Lower lobe of right lung (tissue), 2 donors: ENCODE measurements around the gene DMAC2. TPM values are rescaled to one million over a fixed set of nuclear protein-coding genes. Genes with fewer than 3 reads are reported as not detected.
A peak's percentile ranks its signal among the peaks of the same experiment; 100 is the strongest.

Experiments
- ATAC-seq, 2 donors: fragments of 200-7000 bp; cut with Tn5 transposase; one replicate each; pipeline ENCODE4 v1.9.1; 2020 to 2022; ENCODE audit warnings: mild to moderate bottlenecking in 2 of 2, moderate library complexity in 2 of 2
- DNase-seq: peaks from one replicate; pipeline ENCODE4 v3.0.0-alpha.2; 2020
- H3K27ac ChIP-seq: fragments of 200-600 bp; one replicate; pipeline ENCODE4 v1.8.0; 2022
- H3K27me3 ChIP-seq: fragments of 200-600 bp; one replicate; pipeline ENCODE4 v1.8.0; 2022; ENCODE audit warnings: low read depth
- H3K36me3 ChIP-seq: fragments of 200-600 bp; one replicate; pipeline ENCODE4 v1.8.0; 2022; ENCODE audit warnings: mild to moderate bottlenecking
- H3K4me1 ChIP-seq: fragments of 200-600 bp; one replicate; pipeline ENCODE4 v1.8.0; 2022
- H3K4me3 ChIP-seq: fragments of 200-600 bp; one replicate; pipeline ENCODE4 v1.8.0; 2022; ENCODE audit warnings: mild to moderate bottlenecking
- H3K9me3 ChIP-seq: fragments of 200-600 bp; one replicate; pipeline ENCODE4 v1.8.0; 2022
- intact Hi-C: fragments of 100-400 bp; cut with DNase I; formaldehyde crosslinking; loops from one replicate; pipeline ENCODE4 v1.11.0; 2022
- total RNA-seq: library from RNA; stranded (reverse); fragmentation: NEBNext Ultra II Directional; extraction: Animal tissue kit (Norgen Biotek cat#: 25700); gene quantifications from one replicate; pipeline ENCODE4 v1.2.1, GENCODE V29; 2021
- TF ChIP-seq, protein P1 (sequence below): fragments of 200-600 bp; IDR thresholded peaks from one replicate; pipeline ENCODE4 v1.8.0; 2022; ENCODE audit warnings: antibody characterized with exemption, mild to moderate bottlenecking
- donor health status: DM: no; HTN: yes; CAD: no; lungs with severe emphysema.

Gene DMAC2
- total RNA-seq, 1 donor from 2014 or later: 57.7 TPM

DNA sequence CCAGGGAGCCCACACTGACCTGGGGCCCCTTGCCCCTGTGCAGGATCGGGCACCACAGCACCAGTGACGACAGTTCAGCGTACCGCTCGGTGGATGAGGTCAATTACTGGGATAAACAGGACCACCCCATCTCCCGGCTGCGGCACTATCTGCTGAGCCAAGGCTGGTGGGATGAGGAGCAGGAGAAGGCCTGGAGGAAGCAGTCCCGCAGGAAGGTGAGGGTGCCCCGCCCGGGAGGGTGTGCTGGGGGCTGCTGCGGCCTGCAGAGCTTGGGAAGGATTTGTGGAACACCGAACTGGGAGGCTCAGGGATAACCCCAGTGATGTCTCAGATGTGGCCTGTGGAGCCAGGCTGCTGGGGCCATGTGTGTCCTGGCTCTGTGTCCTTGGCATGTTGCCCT is 16.8 kb downstream of the DMAC2 start:
- Histone ChIP-seq H3K27me3 (no peaks in the 10 kb centered on the region), H3K4me3 (no peak overlapping the region), H3K27ac (no peak overlapping the region), H3K4me1 (peaks cover 71% of the 10 kb centered on the region), H3K36me3 (peaks cover 80% of the 10 kb centered on the region), H3K9me3 (no peaks in the 10 kb centered on the region)
- no peak for DNase-seq
- TF ChIP-seq, protein P1, sequence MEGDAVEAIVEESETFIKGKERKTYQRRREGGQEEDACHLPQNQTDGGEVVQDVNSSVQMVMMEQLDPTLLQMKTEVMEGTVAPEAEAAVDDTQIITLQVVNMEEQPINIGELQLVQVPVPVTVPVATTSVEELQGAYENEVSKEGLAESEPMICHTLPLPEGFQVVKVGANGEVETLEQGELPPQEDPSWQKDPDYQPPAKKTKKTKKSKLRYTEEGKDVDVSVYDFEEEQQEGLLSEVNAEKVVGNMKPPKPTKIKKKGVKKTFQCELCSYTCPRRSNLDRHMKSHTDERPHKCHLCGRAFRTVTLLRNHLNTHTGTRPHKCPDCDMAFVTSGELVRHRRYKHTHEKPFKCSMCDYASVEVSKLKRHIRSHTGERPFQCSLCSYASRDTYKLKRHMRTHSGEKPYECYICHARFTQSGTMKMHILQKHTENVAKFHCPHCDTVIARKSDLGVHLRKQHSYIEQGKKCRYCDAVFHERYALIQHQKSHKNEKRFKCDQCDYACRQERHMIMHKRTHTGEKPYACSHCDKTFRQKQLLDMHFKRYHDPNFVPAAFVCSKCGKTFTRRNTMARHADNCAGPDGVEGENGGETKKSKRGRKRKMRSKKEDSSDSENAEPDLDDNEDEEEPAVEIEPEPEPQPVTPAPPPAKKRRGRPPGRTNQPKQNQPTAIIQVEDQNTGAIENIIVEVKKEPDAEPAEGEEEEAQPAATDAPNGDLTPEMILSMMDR: no peak
- intact Hi-C loops: no loop called here
- ATAC-seq: no peak

DNA sequence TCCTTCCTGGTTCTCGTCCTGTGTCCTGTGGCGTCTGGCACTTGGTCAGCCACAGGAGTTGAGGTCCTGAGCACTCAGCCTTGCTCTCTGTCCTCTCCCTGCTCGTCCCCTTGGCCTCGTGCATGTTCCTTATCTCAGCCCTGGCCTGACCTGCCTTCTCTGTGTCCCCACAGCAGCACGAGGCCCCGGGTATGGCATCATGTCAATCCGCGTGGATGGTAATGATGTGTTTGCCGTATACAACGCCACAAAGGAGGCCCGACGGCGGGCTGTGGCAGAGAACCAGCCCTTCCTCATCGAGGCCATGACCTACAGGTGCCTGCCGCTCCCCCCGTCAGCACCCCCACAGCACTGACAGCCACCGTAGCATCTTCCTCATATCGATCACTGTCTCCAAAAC is 17.3 kb downstream of the DMAC2 start:
- no peak overlapping the region for H3K4me3 ChIP-seq
- intact Hi-C loops: no loop called here
- H3K36me3 ChIP-seq: peaks cover 81% of the 10 kb centered on the region
- no peaks in the 10 kb centered on the region for H3K9me3 ChIP-seq
- no peaks in the 10 kb centered on the region for H3K27me3 ChIP-seq
- TF ChIP-seq, protein P1: no peak
- ATAC-seq (no peak), DNase-seq (no peak)
- no peak overlapping the region for H3K27ac ChIP-seq
- peaks cover 69% of the 10 kb centered on the region for H3K4me1 ChIP-seq

DNA sequence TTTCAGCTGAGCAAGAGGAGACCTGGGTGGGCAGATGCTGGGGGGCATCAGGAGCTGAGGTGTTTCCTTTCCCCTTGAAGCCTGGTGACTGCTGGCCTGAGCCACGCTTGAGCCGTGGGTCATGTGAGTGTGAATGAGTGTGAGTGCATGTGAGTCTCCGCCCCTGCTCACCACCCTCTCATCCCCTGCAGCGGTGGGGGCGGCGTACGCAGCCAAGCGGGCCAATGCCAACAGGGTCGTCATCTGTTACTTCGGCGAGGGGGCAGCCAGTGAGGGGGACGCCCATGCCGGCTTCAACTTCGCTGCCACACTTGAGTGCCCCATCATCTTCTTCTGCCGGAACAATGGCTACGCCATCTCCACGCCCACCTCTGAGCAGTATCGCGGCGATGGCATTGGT is 17.7 kb downstream of the DMAC2 start:
- ATAC-seq (no peak), DNase-seq (no peak)
- Histone ChIP-seq H3K27me3 (no peaks in the 10 kb centered on the region), H3K36me3 (peaks cover 85% of the 10 kb centered on the region), H3K4me1 (peaks cover 66% of the 10 kb centered on the region), H3K4me3 (no peak overlapping the region), H3K9me3 (no peaks in the 10 kb centered on the region), H3K27ac (no peak overlapping the region)
- intact Hi-C loops: no loop called here
- TF ChIP-seq, protein P1: no peak

DNA sequence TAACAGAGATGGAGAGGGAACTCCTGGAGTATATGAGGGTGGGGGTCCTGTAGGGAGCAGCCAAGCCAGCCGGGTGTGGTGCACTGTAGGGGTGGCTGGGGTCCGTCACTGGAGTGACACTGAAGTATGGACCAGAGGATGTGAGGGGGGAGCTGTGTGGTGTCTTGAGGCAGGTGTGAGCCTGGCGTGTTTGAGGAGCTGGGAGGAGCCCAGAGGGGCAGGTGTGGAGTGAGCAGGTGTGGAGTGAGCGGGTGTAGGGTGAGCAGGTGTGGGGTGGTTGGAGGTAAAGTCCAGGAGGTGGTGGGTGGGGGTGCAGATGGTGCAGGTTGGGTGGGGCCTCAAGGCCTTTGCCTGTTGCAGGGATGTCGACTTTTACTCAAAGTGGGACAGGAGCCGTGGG is 18.4 kb downstream of the DMAC2 start:
- peak overlapping the region; percentile 69 for H3K27ac ChIP-seq

DNA sequence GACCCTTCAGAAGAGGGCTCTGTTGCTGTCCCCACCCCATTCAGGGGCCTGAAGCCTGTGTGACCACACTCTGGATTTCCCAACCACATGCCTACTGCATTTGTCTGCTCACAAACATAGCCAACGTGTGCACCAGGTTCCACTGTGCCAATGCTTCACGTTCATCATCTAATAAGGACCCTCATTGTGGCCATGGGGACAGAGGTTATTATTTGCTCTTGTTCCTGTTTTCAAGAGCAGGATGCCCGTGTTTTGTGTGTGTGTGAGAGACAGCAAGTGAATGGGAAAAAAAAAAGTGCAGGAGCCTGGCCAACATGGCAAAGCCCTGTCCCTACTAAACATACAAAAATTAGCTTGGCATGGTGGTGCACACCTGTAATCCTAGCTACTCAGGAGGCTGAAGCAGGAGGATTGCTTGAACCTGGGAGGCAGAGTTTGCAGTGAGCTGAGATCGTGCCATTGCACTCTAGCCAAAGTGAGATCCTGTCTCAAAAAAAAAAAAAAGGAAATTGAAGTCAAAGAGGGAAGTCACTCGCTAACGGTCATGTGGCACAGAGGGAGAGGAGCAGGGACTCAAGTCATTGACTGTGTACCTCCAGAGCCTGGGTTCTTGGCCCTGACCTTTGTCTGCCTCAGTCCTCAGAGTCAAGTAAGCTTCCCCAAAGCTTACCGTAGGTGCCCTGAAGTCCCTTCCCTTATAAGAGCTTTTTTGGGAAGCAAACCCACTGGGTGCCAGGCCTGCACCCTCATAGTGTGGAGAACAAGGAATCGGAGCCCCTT is 19.4 kb downstream of the DMAC2 start:
- TF ChIP-seq, protein P1: no peak
- peak in 1 of 2 donors; percentile 23 for ATAC-seq
- intact Hi-C loops: no loop called here
- peaks cover 85% of the 10 kb centered on the region for H3K36me3 ChIP-seq
- peak; percentile 66 for DNase-seq
- H3K4me1 ChIP-seq: peaks cover 51% of the 10 kb centered on the region
- no peak overlapping the region for H3K4me3 ChIP-seq
- peak overlapping the region; percentile 69 for H3K27ac ChIP-seq
- no peaks in the 10 kb centered on the region for H3K9me3 ChIP-seq
- no peaks in the 10 kb centered on the region for H3K27me3 ChIP-seq

More for the DNA sequence above, 18.4 kb downstream of the DMAC2 start:
- Histone ChIP-seq H3K36me3 (peaks cover 90% of the 10 kb centered on the region), H3K27me3 (no peaks in the 10 kb centered on the region), H3K4me1 (peaks cover 60% of the 10 kb centered on the region), H3K9me3 (no peaks in the 10 kb centered on the region), H3K4me3 (no peak overlapping the region)
- TF ChIP-seq, protein P1: no peak
- intact Hi-C loops: no loop called here
- DNase-seq (no peak), ATAC-seq (no peak)
